GM18508 (cell line): ENCODE data around the gene ILF2.
A peak's percentile ranks its signal among the peaks of the same experiment; 100 is the strongest.
"Not testable (repeated sequence)": the region's sequence is repeated elsewhere in the genome, so short reads cannot be mapped to it uniquely, and the experiment has no call there.

Experiments
- ATAC-seq: cut with Tn5 transposase; IDR thresholded peaks from one replicate; pipeline ENCODE4 v1.9.1; 2021; ENCODE audit warnings: moderate number of reproducible peaks; ENCODE audit not compliant: insufficient read depth, unreplicated experiment

The ILF2 gene

DNA sequence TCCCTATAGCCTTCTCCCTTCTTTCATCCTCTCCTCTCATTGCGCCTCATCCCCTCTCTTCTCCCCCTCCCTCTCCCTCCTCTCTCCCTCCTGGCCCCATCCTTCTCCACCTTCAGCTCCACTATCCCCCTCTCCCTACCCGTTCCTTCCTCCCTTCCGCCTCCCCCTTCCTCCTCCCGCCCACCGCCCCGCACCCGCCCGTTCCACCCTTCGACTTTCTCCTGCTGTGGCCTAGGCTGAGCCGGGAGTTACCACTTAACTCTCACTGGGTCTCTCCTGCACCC, 9.3 kb upstream of the ILF2 start:
- ATAC-seq, result no peak

DNA sequence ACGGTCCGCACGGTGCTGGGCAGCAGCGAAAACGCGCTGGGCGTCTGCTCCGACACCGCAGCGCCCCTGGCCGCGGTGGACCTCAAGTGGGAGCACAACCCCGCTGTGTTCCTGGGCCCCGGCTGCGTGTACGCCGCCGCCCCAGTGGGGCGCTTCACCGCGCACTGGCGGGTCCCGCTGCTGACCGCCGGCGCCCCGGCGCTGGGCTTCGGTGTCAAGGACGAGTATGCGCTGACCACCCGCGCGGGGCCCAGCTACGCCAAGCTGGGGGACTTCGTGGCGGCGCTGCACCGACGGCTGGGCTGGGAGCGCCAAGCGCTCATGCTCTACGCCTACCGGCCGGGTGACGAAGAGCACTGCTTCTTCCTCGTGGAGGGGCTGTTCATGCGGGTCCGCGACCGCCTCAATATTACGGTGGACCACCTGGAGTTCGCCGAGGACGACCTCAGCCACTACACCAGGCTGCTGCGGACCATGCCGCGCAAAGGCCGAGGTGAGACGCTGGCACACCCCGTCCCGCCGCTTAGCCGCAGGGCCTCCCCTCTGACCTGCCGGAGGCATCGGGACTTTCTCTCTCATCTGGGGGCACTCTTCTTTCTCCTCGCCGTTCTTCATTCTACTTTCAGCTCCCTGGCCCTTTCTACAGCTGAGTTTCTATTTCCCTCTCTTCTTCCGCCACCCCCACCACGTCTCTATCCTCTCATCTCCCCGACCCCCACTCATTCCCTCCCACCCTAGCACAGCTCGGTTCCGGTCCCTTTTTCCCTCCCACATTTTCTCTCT, 8.7 kb upstream of the ILF2 start:
- ATAC-seq, result no peak

DNA sequence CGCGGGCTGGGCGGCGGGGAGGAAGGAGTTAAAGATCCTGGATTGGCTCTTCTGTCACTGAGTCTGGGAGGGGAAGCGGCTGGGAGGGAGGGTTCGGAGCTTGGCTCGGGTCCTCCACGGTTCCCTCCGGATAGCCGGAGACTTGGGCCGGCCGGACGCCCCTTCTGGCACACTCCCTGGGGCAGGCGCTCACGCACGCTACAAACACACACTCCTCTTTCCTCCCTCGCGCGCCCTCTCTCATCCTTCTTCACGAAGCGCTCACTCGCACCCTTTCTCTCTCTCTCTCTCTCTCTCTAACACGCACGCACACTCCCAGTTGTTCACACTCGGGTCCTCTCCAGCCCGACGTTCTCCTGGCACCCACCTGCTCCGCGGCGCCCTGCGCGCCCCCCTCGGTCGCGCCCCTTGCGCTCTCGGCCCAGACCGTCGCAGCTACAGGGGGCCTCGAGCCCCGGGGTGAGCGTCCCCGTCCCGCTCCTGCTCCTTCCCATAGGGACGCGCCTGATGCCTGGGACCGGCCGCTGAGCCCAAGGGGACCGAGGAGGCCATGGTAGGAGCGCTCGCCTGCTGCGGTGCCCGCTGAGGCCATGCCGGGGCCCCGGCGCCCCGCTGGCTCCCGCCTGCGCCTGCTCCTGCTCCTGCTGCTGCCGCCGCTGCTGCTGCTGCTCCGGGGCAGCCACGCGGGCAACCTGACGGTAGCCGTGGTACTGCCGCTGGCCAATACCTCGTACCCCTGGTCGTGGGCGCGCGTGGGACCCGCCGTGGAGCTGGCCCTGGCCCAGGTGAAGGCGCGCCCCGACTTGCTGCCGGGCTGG, 7.9 kb upstream of the ILF2 start, which contains the start of gene NPR1:
TSS of gene NPR1 (plus strand) at position 170 of the 818 bp plus-strand sequence. CDS start at position 591, 421 bp downstream.
- ATAC-seq, result no peak

DNA sequence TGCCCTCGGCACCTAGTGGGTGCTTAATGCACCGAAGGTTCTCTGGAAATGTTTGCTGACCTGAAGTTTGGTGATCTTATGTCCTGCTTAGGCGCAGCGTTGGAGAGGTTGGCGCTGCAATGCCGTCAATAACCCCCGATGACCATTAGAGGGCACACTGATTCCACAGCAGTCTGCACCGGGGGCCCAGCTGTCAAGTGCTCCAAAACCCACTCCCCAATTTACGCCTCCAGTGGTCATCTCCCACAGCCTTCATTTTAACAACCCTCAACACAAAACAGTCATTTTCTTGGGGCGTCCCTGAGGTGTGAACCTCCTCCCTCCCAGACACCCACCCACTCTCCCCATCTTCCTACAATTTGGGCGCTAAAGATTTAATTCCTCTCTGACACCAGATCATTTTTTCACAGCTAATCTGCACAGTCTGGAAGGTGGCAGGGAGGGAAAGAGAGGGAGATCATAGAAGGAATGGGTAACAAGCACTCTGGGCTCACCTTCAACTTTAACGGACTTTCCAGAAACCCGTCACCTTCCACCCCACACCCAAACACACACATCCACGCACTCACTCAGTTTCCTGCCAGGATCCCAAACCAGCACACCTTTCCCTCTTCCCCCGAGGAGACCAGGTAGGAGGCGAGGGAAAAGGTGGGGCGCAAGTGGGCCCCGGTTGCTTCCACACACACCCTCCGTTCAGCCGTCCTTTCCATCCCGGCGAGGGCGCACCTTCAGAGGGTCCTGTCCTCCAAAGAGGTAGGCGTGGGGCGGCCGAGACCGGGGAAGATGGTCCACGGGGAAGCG, 7.1 kb upstream of the ILF2 start:
- no peak for ATAC-seq

DNA sequence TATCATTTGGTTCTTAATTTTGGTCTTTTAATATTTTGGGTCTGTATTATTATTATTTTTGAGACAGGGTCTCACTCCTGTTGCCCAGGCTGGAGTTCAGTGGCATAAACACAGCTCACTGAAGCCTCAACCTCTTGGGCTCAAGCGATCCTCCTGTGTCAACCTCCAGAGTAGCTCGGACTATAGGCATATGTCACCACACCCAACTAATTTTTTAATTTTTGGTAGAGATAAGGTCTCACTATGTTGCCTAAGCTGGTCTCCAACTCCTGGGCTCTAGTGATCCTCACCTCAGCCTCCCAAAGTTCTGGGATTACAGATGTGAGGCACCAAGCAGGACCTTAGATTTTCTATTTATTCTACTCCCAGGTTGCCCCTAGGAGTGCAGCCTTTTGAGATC, 2.7 kb upstream of the ILF2 start:
- ATAC-seq, result no peak

DNA sequence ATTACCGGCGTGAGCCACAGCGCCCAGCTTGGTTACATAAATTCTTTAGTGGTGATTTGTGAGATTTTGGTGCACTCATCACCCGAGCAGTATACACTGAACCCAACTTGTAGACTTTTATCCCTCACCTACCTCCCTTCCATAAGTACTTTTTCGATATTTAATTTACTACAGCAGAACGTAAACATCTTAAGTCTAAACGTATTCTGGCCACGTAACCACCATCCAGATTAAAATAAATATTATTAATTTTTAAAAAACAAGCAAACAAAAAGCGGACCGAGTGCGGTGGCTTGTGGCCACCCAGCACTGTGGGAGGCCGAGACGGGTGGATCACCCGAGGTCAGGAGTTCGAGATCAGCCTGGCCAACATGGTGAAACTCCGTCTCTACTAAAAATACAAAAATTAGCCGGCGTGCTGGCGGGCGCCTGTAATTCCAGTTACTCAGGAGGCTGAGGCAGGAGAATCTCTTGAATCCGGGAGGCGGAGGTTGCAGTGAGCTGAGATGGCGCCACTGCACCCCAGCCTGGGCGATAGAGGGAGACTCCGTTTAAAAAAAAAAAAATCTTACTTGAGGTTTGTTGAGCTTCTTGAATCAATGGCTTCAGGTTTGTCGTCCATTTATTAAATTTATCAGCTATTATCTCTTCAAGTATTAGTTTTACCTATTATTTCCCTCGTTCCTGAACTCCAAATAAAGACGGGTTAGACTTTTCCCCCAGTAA, 998 bp upstream of the ILF2 start:
- not testable (repeated sequence) for ATAC-seq

DNA sequence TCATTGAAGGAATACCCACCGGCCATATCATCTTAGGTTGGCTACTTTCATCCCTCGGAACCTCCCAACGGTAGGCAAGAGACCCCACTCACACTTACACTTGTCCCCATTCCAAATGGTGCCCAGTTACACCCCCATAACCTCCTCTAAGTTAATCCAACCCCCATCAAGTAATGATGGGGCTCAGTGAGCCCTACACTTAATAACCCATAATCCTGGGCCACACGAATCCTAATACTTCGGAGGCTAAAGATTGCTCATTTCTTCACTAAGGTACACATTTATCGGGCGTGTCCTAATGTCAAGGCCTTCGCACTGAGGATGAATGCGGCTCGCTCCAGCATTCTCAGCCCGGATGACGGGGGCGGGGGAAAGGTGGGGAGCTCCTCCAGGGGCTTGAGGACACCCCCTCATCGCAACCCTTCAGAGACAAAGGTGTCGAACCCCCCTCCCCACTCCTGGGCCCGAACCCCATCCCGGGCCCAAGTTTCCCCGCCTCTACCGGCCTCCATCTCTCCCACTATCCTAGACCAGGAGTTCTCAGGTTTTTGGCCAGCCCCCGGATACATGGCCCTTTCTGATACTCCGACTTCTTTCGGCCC, 435 bp downstream of the ILF2 start:
- ATAC-seq, result no peak

DNA sequence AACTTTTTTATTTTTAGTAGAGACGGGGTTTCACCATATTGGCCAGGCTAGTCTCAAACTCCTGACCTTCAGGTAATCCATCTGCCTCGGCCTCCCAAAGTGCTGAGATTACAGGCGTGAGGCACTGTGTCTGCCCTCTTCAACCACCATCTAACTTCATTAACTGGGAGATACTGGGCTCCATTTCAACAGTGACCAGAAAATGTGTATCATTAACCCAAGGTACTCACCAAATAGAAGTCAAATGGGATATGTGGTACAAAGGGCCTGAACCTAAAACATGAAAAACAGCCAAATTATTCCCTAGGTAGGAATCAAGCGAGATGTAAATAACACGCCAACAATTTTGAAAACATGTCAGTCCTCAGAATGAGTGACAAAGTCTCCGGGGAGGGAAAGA, 1.2 kb downstream of the ILF2 start:
- ATAC-seq, result no peak

DNA sequence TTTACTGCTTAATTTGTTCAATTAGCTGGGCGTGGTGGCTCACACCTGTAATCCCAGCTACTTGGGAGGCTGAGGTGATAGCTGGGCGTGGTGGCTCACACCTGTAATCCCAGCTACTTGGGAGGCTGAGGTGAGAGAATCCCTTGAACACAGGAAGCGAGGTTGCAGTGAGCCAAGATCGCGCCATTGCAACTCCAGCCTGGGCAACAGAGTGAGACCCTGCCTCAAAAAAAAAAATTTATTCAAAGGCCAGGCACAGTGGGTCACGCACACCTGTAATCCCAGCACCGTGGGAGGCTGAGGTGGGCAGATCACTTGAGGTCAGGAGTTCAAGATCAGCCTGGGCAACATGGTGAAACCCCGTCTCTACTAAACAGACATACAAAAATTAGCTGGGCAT, 2.1 kb downstream of the ILF2 start:
- ATAC-seq, result not testable (repeated sequence)

DNA sequence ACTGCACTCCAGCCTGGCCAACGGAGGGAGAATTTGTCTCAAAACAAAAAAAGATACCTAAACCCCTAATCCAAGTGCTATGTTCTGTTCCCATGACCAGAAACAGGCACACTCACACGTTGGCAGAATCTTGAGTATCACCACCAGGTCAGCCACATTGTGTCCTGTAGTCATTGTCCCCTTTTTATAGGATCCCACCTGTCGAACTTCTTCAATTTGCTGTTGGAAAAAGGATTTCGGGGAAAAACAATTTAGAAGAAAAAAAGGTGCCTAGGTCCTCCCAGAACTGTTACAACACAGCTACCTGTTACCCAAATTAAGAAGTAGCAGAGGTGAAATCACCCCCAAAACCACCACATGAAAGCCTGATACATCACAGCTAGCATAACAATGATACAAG, 3.4 kb downstream of the ILF2 start:
- ATAC-seq, result no peak

DNA sequence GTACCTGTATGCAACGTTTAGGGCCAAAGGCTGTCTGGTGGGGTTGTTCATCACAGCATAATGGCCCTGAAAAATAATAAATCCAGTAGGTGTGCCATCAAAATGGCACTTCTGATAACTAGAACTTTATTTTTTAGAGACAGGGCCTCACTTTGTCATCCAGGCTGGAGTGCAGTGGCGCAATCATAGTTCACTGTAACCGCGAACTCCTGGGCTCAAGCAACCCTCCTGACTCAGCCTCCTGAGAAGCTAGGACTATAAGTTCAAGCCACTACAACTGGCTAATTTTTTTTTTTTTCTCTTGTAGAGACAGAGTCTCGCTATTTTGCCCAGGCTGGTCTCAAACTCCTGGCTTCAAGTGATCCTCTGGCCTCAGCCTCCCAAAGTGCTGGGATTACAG, 7.6 kb downstream of the ILF2 start:
- ATAC-seq, result no peak

DNA sequence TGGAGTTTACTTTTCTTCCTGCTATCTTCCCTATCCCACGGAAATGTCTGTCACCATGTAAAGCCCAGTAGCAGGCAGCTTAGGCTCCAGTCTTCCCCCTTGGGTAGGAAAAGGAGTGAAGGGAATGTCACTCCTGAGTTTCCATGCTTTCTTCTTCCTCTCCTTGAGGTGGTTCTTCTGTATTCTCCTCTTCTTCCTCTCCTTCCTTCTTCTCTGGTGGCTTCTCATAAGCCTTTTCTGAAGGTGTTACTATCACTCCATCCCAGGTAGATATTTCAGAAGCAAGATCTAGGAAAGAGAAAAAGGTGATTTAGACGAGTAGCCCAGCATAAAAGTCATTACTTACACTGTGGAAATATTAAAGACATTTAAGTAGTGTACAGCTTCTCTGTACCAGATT, 8.5 kb downstream of the ILF2 start:
- ATAC-seq, result no peak

DNA sequence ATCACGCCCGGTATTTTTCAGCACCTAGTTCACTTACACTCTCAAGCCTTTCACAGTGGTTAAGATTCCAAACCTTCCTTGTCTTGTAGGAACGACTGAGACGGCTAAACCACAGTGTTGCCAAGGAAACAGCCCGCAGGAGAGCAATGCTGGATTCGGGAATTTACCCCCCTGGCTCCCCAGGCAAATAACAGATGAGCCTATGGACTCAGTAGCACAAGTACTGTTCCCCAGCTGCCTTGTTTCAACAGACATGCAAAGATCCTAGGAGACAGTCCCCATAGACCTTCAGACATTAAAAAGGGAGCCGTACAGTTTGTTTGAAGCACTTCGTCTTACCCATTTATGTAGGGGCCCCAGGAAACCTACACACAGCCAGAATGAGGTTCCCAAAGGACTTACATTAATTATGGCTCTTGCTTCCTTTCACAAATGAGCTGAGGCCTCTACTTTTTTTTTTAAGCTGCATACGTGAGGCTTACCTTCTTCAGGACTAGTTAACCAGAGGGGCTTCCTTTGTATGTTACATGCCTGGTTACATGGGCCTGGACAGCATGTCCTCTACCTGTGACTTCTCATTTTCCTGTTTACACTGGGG, 9.6 kb downstream of the ILF2 start:
- no peak for ATAC-seq

DNA sequence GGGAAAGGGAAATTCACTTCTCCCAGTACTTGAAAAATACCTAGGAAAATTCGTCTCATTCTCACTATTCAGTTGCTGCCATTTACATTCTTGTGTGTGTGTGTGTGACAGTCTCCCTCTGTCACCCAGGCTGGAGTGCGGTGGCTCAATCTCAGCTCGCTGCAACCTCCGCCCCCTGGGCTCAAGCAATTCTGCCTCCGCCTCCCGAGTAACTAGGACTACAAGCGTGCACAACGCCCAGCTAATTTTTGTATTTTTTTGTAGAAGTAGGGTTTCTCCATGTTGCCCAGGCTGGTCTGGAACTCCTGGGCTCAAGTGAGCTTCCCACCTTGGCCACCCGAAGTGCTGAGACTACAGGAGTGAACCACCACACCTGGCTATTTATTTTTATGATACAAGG, 11.1 kb downstream of the ILF2 start:
- no peak for ATAC-seq

DNA sequence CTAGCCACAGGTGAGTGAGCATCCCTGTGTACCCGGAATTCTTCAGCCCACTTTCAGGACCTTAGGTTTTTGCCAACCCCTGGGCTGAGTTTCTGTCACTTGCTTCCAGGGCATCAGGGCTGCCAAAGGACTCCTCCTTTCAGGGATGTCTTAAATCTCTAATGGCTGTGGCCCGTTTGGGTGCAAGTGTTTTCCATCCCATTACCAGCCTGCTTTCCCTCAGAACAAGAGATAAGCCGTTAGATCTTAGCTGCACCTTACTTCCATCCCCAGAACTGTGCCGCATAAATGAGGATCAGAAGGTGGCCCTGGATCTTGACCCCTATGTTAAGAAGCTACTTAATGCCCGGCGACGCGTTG, 11.6 kb downstream of the ILF2 start:
- ATAC-seq, result no peak

DNA sequence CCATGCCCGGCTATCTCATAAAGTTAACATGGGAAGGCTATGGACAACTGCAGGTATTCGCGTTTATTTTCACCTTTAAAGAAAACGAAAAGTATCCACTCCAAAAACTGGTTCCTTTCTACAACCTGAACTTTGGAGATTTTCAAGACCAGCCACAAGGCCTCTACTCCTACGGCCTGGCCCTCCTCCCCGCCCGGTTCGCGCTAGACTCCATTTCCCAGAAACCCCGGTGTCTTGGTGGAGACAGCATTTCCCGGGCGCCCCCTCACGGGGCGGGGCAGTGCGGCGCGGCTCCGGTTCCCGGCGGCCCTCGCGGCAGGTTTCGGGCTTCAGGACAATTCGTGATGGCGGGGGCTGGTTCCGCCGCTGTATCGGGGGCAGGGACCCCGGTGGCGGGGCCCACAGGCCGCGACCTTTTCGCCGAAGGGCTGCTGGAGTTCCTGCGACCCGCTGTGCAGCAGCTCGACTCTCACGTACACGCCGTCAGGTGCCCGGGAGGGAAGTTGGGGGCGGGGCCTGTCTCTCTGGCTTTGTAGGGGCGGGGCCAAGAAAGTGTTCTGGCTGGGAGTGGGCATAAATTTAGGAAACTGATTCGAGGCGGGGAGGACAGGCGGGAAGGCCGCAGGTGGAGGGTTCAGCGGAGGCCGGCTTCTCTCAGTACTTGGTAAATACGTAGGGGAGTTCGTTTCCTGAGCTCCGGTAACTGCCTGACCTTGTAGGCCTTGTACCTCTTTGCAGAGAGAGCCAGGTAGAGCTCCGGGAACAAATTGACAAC, 12.2 kb downstream of the ILF2 start, which contains the start of gene SNAPIN:
TSS of gene SNAPIN (plus strand) at position 304 of the 775 bp plus-strand sequence. CDS start at position 345, 41 bp downstream.
- ATAC-seq, result peak; percentile 71

DNA sequence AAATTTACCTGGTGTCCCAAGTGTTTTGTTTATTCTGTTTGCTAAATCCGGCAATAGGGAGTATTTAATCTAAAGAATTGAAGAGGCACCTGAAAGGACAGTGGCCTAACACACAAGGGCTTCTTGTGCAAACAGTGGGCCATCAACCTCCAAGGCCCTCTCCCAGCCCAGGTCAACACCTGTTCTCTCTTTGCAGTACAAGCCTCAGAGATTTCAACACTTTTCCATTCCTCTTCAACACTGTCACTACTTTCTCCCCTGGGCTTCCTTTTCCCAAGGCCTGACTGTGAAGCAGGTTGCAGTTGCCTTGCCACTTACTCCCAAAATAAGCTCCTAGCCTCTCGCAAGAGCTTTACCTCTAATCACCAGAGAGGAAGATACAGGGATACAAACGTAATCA, 15.5 kb downstream of the ILF2 start:
- ATAC-seq, result no peak

DNA sequence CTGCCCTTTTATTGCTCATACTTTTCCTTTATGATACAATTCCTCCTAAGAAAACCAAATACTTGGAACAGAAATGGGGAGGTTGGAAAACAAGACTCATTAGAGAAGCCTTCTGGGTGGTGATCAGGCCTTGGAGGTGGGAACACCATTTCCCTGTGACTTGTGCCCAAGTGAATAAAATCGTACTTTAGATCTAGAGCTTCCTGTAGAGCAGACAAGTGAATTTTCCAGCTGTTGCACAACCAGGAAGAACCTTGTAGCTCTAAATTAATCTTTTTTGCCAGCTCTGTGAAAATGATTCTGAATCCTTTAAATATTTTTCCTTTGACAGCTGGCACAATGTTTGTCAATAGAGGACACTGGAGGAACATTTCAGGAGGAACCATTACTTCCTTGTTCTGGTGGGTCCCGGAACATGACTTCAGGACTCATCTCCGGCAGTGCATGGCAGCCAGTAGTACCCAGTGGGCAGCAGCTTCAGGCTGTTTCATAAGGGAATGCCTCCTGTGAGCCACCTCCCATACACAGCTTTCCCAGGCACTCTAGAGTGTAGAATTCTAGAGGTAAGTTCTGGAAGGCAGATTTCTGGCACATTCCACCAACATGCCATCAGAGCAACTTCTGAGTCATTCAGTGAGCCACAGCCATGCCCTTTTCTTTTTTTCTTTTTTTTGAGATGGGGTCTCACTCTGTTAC, 17.8 kb downstream of the ILF2 start:
- no peak for ATAC-seq
